IMR-90 (cell line): ENCODE measurements around the gene TSHZ1.

Experiments used
- BHLHE40 ChIP-seq: fragments of 150-350 bp; IDR thresholded peaks from 2 replicates; pipeline ENCODE4 v1.6.1; 2016; ENCODE audit warnings: mild to moderate bottlenecking, low read depth, low read length
- CEBPB ChIP-seq: IDR thresholded peaks from 2 replicates; pipeline ENCODE4 v1.6.1; 2012; ENCODE audit warnings: low read depth, low read length, improper control_type of control experiment
- CHD1 ChIP-seq: IDR thresholded peaks from 2 replicates; pipeline ENCODE4 v1.6.1; 2012; ENCODE audit warnings: low read depth, low read length, improper control_type of control experiment
- MAFK ChIP-seq: IDR thresholded peaks from 2 replicates; pipeline ENCODE4 v1.6.1; 2012; ENCODE audit warnings: low read depth, low read length, improper control_type of control experiment
- MXI1 ChIP-seq: IDR thresholded peaks from 2 replicates; pipeline ENCODE4 v1.6.1; 2012; ENCODE audit warnings: low read depth, mild to moderate bottlenecking, low read length, moderate library complexity, borderline replicate concordance
- NFE2L2 ChIP-seq: fragments of 150-350 bp; IDR thresholded peaks from 2 replicates; pipeline ENCODE4 v1.6.1; 2016; ENCODE audit warnings: low read depth, mild to moderate bottlenecking, low read length
- POLR2A ChIP-seq: IDR thresholded peaks from 2 replicates; pipeline ENCODE4 v1.6.1; 2012; ENCODE audit warnings: mild to moderate bottlenecking, low read depth, low read length
- RAD21 ChIP-seq: IDR thresholded peaks from 2 replicates; pipeline ENCODE4 v1.6.1; 2012; ENCODE audit warnings: low read length, improper control_type of control experiment
- RCOR1 ChIP-seq: IDR thresholded peaks from 2 replicates; pipeline ENCODE4 v1.6.1; 2012; ENCODE audit warnings: mild to moderate bottlenecking, low read length, improper control_type of control experiment; ENCODE audit not compliant: insufficient replicate concordance
- RFX5 ChIP-seq: IDR thresholded peaks from 2 replicates; pipeline ENCODE4 v1.8.0; 2012; ENCODE audit warnings: low read depth, mild to moderate bottlenecking, low read length, moderate library complexity
- SMC3 ChIP-seq: fragments of 150-350 bp; IDR thresholded peaks from 2 replicates; pipeline ENCODE4 v1.6.1; 2016; ENCODE audit warnings: low read depth, mild to moderate bottlenecking, antibody characterized with exemption, low read length, moderate library complexity
- TF ChIP-seq, protein P1 (sequence below): conservative IDR thresholded peaks from 2 replicates; pipeline ENCODE4 v1.5.1; 2012; ENCODE audit warnings: mild to moderate bottlenecking, low read depth, low read length, improper control_type of control experiment
- TF ChIP-seq, protein P2 (sequence below): fragments of 150-350 bp; IDR thresholded peaks from 2 replicates; pipeline ENCODE4 v1.6.1; 2017; ENCODE audit warnings: mild to moderate bottlenecking, antibody characterized with exemption, low read length, low read depth
- TF ChIP-seq, protein P3 (sequence below): fragments of 150-350 bp; IDR thresholded peaks from 2 replicates; pipeline ENCODE4 v1.6.1; 2016; ENCODE audit warnings: low read depth, mild to moderate bottlenecking, low read length, moderate library complexity, borderline replicate concordance

DNA sequence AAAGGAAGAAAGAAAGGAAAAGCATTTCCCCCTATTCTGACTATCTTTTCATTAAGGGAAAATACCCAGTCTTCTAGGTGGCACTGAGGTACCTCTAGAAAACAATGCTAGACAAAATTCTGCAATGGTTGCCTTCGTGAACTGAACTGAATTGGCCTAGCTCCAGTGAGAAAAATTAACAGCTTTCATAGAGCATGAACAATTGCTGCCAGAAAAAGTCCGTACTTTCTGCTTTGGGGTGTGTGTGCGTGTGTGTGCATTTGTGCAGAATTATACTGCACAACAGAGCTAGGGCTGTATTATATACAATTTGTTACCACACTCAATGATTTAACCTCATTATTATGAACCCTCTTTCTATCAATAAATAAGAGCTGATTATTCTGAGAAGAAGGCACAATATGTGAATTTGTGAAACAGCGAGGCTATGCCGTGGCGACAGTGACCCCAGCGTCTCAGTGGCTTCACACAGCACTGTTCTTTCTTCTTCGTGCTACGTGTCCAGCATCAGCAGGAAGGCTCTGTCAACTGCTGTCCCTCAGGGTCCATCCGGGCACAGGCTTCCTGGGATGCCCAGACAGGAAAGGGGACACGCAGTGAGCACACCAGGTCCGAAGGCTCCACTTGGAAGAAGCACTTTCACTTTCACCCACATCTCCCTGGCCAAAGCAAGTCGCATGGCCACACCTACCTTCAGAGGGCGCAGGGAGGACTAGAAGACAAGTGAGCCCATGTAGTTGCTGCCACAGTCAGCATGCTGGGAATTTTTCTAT is 49.2 kb upstream of the TSHZ1 start:
- TF ChIP-seq CEBPB: no peak
- no peak for TF ChIP-seq MXI1
- TF ChIP-seq, protein P1, sequence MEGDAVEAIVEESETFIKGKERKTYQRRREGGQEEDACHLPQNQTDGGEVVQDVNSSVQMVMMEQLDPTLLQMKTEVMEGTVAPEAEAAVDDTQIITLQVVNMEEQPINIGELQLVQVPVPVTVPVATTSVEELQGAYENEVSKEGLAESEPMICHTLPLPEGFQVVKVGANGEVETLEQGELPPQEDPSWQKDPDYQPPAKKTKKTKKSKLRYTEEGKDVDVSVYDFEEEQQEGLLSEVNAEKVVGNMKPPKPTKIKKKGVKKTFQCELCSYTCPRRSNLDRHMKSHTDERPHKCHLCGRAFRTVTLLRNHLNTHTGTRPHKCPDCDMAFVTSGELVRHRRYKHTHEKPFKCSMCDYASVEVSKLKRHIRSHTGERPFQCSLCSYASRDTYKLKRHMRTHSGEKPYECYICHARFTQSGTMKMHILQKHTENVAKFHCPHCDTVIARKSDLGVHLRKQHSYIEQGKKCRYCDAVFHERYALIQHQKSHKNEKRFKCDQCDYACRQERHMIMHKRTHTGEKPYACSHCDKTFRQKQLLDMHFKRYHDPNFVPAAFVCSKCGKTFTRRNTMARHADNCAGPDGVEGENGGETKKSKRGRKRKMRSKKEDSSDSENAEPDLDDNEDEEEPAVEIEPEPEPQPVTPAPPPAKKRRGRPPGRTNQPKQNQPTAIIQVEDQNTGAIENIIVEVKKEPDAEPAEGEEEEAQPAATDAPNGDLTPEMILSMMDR: no peak
- no peak for TF ChIP-seq RAD21
- no peak for TF ChIP-seq POLR2A
- no peak for TF ChIP-seq CHD1
- TF ChIP-seq RFX5: no peak
- TF ChIP-seq, protein P2, sequence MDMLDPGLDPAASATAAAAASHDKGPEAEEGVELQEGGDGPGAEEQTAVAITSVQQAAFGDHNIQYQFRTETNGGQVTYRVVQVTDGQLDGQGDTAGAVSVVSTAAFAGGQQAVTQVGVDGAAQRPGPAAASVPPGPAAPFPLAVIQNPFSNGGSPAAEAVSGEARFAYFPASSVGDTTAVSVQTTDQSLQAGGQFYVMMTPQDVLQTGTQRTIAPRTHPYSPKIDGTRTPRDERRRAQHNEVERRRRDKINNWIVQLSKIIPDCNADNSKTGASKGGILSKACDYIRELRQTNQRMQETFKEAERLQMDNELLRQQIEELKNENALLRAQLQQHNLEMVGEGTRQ: no peak
- no peak for TF ChIP-seq MAFK
- no peak for TF ChIP-seq NFE2L2
- TF ChIP-seq BHLHE40: no peak
- no peak for TF ChIP-seq RCOR1
- no peak for TF ChIP-seq SMC3
- TF ChIP-seq, protein P3, sequence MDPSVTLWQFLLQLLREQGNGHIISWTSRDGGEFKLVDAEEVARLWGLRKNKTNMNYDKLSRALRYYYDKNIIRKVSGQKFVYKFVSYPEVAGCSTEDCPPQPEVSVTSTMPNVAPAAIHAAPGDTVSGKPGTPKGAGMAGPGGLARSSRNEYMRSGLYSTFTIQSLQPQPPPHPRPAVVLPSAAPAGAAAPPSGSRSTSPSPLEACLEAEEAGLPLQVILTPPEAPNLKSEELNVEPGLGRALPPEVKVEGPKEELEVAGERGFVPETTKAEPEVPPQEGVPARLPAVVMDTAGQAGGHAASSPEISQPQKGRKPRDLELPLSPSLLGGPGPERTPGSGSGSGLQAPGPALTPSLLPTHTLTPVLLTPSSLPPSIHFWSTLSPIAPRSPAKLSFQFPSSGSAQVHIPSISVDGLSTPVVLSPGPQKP: no peak
